GM23248 (cell line): ENCODE results near the gene ZSWIM5. TPM values are rescaled to one million over a fixed set of nuclear protein-coding genes. Genes with fewer than 3 reads are reported as not detected.
"Not testable (repeated sequence)": the region's sequence is repeated elsewhere in the genome, so short reads cannot be mapped to it uniquely, and the experiment has no call there.

Source experiments
- DNase-seq: peaks from one replicate; pipeline ENCODE4 v3.0.0-alpha.2; 2015
- H2AFZ ChIP-seq: fragments of 200-600 bp; sonication (generic); 2 replicates; pipeline ENCODE4 v1.6.1; 2016; ENCODE audit warnings: antibody characterized with exemption
- H3F3A ChIP-seq: fragments of 200-600 bp; sonication (generic); 2 replicates; pipeline ENCODE4 v1.6.1; 2016; ENCODE audit warnings: mild to moderate bottlenecking, antibody characterized with exemption, mixed run types; ENCODE audit not compliant: insufficient read depth
- H3K27ac ChIP-seq: fragments of 200-600 bp; sonication (generic); 2 replicates; pipeline ENCODE4 v1.5.1; 2016; ENCODE audit warnings: mild to moderate bottlenecking
- H3K27me3 ChIP-seq: fragments of 200-600 bp; sonication (generic); replicated peaks from 2 replicates; pipeline ENCODE4 v1.6.1; 2016; ENCODE audit warnings: mild to moderate bottlenecking; ENCODE audit not compliant: insufficient read depth
- H3K36me3 ChIP-seq: fragments of 200-600 bp; sonication (generic); 2 replicates; pipeline ENCODE4 v1.6.1; 2016; ENCODE audit warnings: low read depth, mild to moderate bottlenecking
- H3K4me1 ChIP-seq: fragments of 200-600 bp; sonication (generic); 2 replicates; pipeline ENCODE4 v1.6.1; 2016; ENCODE audit warnings: mild to moderate bottlenecking; ENCODE audit not compliant: insufficient read depth
- H3K4me2 ChIP-seq: fragments of 200-600 bp; sonication (generic); one replicate; pipeline ENCODE4 v1.6.1; 2016; ENCODE audit warnings: mild to moderate bottlenecking; ENCODE audit not compliant: unreplicated experiment
- H3K4me3 ChIP-seq: fragments of 200-600 bp; sonication (generic); 2 replicates; pipeline ENCODE4 v1.5.1; 2016; ENCODE audit warnings: mild to moderate bottlenecking
- H3K79me2 ChIP-seq: fragments of 200-600 bp; sonication (generic); 2 replicates; pipeline ENCODE4 v1.6.1; 2016; ENCODE audit warnings: mild to moderate bottlenecking; ENCODE audit not compliant: insufficient read depth
- H3K9ac ChIP-seq: fragments of 200-600 bp; sonication (generic); 2 replicates; pipeline ENCODE4 v1.6.1; 2016; ENCODE audit warnings: mild to moderate bottlenecking
- H3K9me2 ChIP-seq: fragments of 200-600 bp; sonication (generic); 2 replicates; pipeline ENCODE4 v1.6.1; 2016; ENCODE audit warnings: mixed run types, mild to moderate bottlenecking, moderate library complexity; ENCODE audit not compliant: insufficient read depth
- H3K9me3 ChIP-seq: fragments of 200-600 bp; sonication (generic); one replicate; pipeline ENCODE4 v1.6.1; 2017; ENCODE audit warnings: low read depth
- H4K20me1 ChIP-seq: fragments of 200-600 bp; sonication (generic); 2 replicates; pipeline ENCODE4 v1.6.0; 2016; ENCODE audit not compliant: insufficient read depth
- EZH2 ChIP-seq: fragments of 200-600 bp; sonication (generic); IDR thresholded peaks from 2 replicates; pipeline ENCODE4 v1.6.1; 2018; ENCODE audit warnings: antibody characterized with exemption, mild to moderate bottlenecking; ENCODE audit not compliant: insufficient read depth, poor library complexity, severe bottlenecking
- EZH2phosphoT487 ChIP-seq: fragments of 200-600 bp; sonication (generic); IDR thresholded peaks from 2 replicates; pipeline ENCODE4 v1.6.1; 2018; ENCODE audit warnings: antibody characterized with exemption, moderate library complexity, mild to moderate bottlenecking, low read depth; ENCODE audit not compliant: insufficient read depth
- whole genome bisulfite sequencing, 2 experiments: methylation state at CpG; one replicate each; pipeline ENCODE4 v1.1.6; 2015 to 2017; ENCODE audit warnings: low lambda C conversion rate in 2 of 2, low coverage in 1 of 2; ENCODE audit errors: missing lambda C conversion rate in 2 of 2; 5-methylcytosine and 5-hydroxymethylcytosine counted together
- in situ Hi-C: fragments of 300-500 bp; cut with MboI; formaldehyde crosslinking; loops from 2 replicates; pipeline ENCODE4 v1.15.0; 2020
- polyA plus RNA-seq: library from polyadenylated mRNA; unstranded; fragments of >200 nt; fragmentation: Nextera tagmentation; extraction: Ambion mirVana; gene quantifications from 2 replicates; pipeline ENCODE4 v1.2.1, GENCODE V29; 2016
- total RNA-seq: library from RNA; depleted of rRNA; stranded (reverse); fragments of >200 nt; shearing (Covaris generic); gene quantifications from 2 replicates; pipeline ENCODE4 v1.2.3, GENCODE V29; 2014

The ZSWIM5 gene
- total and polyA plus RNA-seq, 2 experiments from 2014 or later: 0.06 to 0.54 TPM

DNA sequence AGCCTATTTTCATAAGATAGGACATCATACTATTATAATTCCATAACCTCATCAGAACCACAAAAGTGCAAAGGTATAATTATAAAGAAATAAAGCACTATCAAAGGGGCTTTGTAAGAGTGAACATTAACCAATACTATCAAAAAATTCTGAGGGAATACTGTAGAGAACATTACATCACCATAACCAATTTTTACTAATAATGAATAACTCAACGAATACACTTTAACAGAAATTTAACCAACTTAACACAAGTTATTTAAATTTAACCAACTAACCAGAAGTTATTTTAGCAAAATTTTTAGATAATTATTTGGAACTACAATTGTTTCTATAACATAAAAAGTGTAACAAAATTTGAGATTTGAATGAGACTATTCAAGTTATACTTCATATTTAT, 34.8 kb downstream of the ZSWIM5 start:
- H3F3A ChIP-seq: no peaks in the 10 kb centered on the region
- no peak overlapping the region for H2AFZ ChIP-seq
- no peak overlapping the region for H3K9ac ChIP-seq
- 51 to 55% methylated on average over 1 of the region's 1 CpG for WGBS, 2 experiments
- no peak for DNase-seq
- no peak overlapping the region for H3K4me2 ChIP-seq
- no peak overlapping the region for H3K4me3 ChIP-seq
- H3K4me1 ChIP-seq: no peaks in the 10 kb centered on the region
- H3K9me2 ChIP-seq: no peaks in the 10 kb centered on the region
- no peaks in the 10 kb centered on the region for H3K36me3 ChIP-seq
- no peaks in the 10 kb centered on the region for H3K79me2 ChIP-seq
- no peak overlapping the region for H3K27ac ChIP-seq
- TF ChIP-seq EZH2: no peak
- no peak for TF ChIP-seq EZH2phosphoT487
- H4K20me1 ChIP-seq: no peaks in the 10 kb centered on the region
- 0 out of 2 replicates have a peak, but pooled peaks cover 3% of the 10 kb centered on the region for H3K27me3 ChIP-seq
- H3K9me3 ChIP-seq: no peaks in the 10 kb centered on the region
- in situ Hi-C loops: no loop called here

DNA sequence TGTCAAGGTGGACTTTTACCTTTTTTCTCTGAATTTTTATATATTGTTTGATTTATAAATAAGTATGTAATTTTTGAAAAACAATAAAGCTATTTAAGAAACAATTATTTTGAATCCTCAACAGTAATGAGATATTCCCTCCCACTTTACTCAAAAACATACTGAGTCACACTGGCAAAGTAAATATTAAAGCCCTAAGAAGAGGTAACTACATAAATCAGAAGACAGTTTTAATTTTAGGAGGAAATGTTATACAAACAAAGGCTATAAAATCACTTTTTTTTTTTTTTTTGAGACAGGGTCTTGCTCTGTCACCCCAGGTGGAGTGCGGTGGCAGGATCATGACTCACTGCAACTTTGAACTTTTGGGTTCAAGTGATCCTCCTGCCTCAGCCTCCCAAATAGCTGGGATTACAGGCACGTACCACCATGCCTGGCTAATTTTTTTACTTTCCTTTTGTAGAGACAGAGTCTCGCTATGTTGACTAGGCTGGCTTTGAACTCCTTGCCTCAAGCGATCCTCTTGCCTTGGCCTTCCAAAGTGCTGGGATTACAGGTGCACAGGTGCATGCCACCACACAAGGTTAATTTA, 36.2 kb downstream of the ZSWIM5 start:
- WGBS, 2 experiments: 85 to 87% methylated on average over 4 of the region's 4 CpGs

DNA sequence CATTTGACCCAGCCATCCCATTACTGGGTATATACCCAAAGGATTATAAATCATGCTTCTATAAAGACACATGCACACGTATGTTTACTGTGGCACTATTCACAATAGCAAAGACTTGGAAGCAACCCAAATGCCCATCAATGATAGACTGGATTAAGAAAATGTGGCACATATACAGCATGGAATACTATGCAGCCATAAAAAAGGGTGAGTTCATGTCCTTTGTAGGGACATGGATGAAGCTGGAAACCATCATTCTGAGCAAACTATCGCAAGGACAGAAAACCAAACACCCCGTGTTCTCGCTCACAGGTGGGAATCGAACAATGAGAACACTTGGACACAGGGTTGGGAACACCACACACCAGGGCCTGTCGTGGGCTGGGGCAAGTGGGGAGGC, 38.5 kb downstream of the ZSWIM5 start:
- 73 to 74% methylated on average over 6 of the region's 6 CpGs for WGBS, 2 experiments
- H3K4me2 ChIP-seq, H3K79me2 ChIP-seq, H3K4me3 ChIP-seq, H3K9me3 ChIP-seq, in situ Hi-C loops, H2AFZ ChIP-seq, H4K20me1 ChIP-seq, DNase-seq, H3K9me2 ChIP-seq, H3K27me3 ChIP-seq, H3K36me3 ChIP-seq, H3K9ac ChIP-seq, H3F3A ChIP-seq, H3K4me1 ChIP-seq, H3K27ac ChIP-seq: not testable (repeated sequence)

More for the DNA sequence above, 36.2 kb downstream of the ZSWIM5 start:
- Histone ChIP-seq H2AFZ (no peak overlapping the region), H3K9ac (no peak overlapping the region), H3K9me2 (no peaks in the 10 kb centered on the region), H3K4me3 (no peak overlapping the region), H3K27me3 (0 out of 2 replicates have a peak, but pooled peaks cover 3% of the 10 kb centered on the region), H3K4me1 (no peaks in the 10 kb centered on the region), H3K9me3 (no peaks in the 10 kb centered on the region), H3F3A (no peaks in the 10 kb centered on the region), H3K4me2 (no peak overlapping the region), H4K20me1 (no peaks in the 10 kb centered on the region), H3K79me2 (no peaks in the 10 kb centered on the region), H3K27ac (no peak overlapping the region), H3K36me3 (no peaks in the 10 kb centered on the region)
- in situ Hi-C loops: no loop called here
- no peak for TF ChIP-seq EZH2
- TF ChIP-seq EZH2phosphoT487: no peak
- no peak for DNase-seq

DNA sequence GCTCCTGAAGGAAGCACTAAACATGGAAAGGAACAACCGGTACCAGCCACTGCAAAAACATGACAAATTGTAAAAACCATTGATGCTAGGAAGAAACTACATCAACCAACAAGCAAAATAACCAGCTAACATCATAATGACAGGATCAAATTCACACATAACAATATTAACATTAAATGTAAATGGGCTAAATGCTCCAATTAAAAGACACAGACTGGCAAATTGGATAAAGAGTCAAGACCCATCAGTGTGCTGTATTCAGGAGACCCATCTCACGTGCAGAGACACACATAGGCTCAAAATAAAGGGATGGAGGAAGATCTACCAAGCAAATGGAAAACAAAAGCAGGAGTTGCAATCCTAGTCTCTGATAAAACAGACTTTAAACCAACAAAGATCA, 42.1 kb downstream of the ZSWIM5 start:
- H3K9me3 ChIP-seq, H3K9me2 ChIP-seq, in situ Hi-C loops, H3K79me2 ChIP-seq, H3K4me3 ChIP-seq, H3K27me3 ChIP-seq, H3K27ac ChIP-seq, DNase-seq, H3K4me2 ChIP-seq, H3K36me3 ChIP-seq, H3K4me1 ChIP-seq, H3F3A ChIP-seq, H3K9ac ChIP-seq, H4K20me1 ChIP-seq, H2AFZ ChIP-seq: not testable (repeated sequence)
- WGBS, 2 experiments: 48 to 54% methylated on average over 2 of the region's 2 CpGs

DNA sequence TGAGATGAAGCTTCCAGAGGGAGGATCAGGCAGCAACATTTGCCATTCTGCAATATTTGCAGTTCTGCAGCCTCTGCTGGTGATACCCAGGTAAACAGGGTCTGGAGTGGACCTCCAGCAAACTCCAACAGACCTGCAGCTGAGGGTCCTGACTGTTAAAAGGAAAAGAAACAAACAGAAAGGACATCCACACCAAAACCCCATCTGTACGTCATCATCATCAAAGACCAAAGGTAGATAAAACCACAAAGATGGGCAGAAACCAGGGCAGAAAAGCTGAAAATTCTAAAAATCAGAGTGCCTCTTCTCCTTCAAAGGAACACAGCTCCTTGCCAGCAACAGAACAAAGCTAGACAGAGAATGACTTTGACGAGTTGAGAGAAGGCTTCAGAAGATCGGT, 43.3 kb downstream of the ZSWIM5 start:
- H3K36me3 ChIP-seq, H3K9ac ChIP-seq, H3K9me2 ChIP-seq, H3K4me3 ChIP-seq, DNase-seq, in situ Hi-C loops, H2AFZ ChIP-seq, H3K79me2 ChIP-seq, H3K4me1 ChIP-seq, H3K27me3 ChIP-seq, H3K27ac ChIP-seq, H3K9me3 ChIP-seq, H4K20me1 ChIP-seq, H3F3A ChIP-seq, H3K4me2 ChIP-seq: not testable (repeated sequence)
- 93 to 95% methylated on average over 3 of the region's 3 CpGs for WGBS, 2 experiments

DNA sequence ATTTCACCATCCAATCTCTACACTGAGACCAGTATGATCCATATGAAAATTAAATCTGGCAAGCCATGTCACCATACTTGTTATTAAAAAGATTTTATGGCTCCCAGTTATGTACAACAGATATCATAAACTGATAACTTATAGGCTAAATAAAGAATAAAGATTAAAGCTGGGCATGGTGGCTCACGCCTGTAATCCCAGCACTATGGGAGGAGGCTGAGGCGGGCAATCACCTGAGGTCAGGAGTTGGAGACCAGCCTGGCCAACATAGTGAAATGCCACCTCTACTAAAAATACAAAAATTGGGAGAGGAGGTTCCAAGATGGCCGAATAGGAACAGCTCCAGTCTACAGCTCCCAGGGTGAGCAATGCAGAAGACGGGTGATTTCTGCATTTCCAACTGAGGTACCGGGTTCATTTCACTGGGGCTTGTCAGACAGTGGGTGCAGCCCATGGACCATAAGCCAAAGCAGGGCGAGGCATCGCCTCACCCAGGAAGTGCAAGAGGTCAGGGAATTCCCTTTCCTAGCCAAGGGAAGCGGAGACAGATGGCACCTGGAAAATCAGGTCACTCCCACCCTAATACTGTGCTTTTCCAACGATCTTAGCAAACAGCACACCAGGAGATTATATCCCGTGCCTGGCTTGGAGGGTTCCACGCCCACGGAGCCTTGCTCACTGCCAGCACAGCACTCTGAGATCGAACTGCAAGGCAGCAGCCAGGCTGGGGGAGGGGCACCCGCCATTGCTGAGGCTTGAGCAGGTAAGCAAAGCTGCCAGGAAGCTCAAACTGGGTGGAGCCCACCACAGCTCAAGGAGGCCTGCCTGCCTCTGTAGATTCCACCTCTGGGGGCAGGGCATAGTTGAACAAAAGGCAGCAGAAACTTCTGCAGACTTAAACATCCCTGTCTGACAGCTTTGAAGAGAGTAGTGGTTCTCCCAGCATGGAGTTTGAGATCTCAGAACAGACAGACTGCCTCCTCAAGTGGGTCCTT, 44.1 kb downstream of the ZSWIM5 start:
- in situ Hi-C loops, H3K36me3 ChIP-seq, H3K4me1 ChIP-seq, DNase-seq, H2AFZ ChIP-seq, H4K20me1 ChIP-seq, H3K79me2 ChIP-seq, H3K4me2 ChIP-seq, H3K4me3 ChIP-seq, H3F3A ChIP-seq, H3K27me3 ChIP-seq, H3K9me3 ChIP-seq, H3K27ac ChIP-seq, H3K9ac ChIP-seq, H3K9me2 ChIP-seq: not testable (repeated sequence)
- WGBS, 2 experiments: 58 to 61% methylated on average over 14 of the region's 14 CpGs
